ENCODE measurements around the gene RXRA.

GRCh38 chr9:134320126-134320867 is 6.0 kb upstream of the RXRA start:
- TF ChIP-seq ZBTB7A (tag by site-specific recombination; IDR thresholded peaks at IDR 0.05; ENCODE audit: low read depth) = no peak
- TF ChIP-seq, protein P1, sequence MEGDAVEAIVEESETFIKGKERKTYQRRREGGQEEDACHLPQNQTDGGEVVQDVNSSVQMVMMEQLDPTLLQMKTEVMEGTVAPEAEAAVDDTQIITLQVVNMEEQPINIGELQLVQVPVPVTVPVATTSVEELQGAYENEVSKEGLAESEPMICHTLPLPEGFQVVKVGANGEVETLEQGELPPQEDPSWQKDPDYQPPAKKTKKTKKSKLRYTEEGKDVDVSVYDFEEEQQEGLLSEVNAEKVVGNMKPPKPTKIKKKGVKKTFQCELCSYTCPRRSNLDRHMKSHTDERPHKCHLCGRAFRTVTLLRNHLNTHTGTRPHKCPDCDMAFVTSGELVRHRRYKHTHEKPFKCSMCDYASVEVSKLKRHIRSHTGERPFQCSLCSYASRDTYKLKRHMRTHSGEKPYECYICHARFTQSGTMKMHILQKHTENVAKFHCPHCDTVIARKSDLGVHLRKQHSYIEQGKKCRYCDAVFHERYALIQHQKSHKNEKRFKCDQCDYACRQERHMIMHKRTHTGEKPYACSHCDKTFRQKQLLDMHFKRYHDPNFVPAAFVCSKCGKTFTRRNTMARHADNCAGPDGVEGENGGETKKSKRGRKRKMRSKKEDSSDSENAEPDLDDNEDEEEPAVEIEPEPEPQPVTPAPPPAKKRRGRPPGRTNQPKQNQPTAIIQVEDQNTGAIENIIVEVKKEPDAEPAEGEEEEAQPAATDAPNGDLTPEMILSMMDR (tag by site-specific recombination; IDR thresholded peaks at IDR 0.05) = no peak
- no peak for TF ChIP-seq ZNF10 (tag by site-specific recombination; IDR thresholded peaks at IDR 0.05)
- no peak for TF ChIP-seq REST (tag by site-specific recombination; IDR thresholded peaks at IDR 0.05)

All from HEK293 (cell line).